Mesenchymal stem cell (in vitro differentiated cells and primary cell): Measurements from ENCODE around the gene RAD1.

Experiments
- DNase-seq: peaks from one replicate; pipeline ENCODE4 v3.0.0-alpha.2; 2013
- H2AFZ ChIP-seq: one replicate; pipeline ENCODE4 v1.6.1; 2013; ENCODE audit warnings: low read depth, mild to moderate bottlenecking, control low read depth, inconsistent platforms, low read length, moderate library complexity
- H2AK5ac ChIP-seq: 2 replicates; pipeline ENCODE4 v1.6.1; 2013; ENCODE audit warnings: low read length, moderate library complexity, mild to moderate bottlenecking, inconsistent platforms; ENCODE audit not compliant: severe bottlenecking
- H2BK120ac ChIP-seq: one replicate; pipeline ENCODE4 v1.6.1; 2013; ENCODE audit warnings: low read depth, mild to moderate bottlenecking, inconsistent platforms, low read length, moderate library complexity
- H2BK12ac ChIP-seq, 2 experiments: one replicate each; pipeline ENCODE4 v1.6.1; 2013; ENCODE audit warnings: inconsistent platforms in 2 of 2, low read length in 2 of 2, mild to moderate bottlenecking in 2 of 2, moderate library complexity in 2 of 2, control low read depth in 1 of 2
- H2BK15ac ChIP-seq: one replicate; pipeline ENCODE4 v1.6.1; 2013; ENCODE audit warnings: mild to moderate bottlenecking, low read depth, inconsistent platforms; ENCODE audit not compliant: poor library complexity, severe bottlenecking
- H2BK5ac ChIP-seq: 2 replicates; pipeline ENCODE4 v1.6.1; 2013; ENCODE audit warnings: low read depth, mild to moderate bottlenecking, low read length, control low read depth, inconsistent platforms; ENCODE audit not compliant: poor library complexity, severe bottlenecking
- H3K14ac ChIP-seq, 2 experiments: one replicate each; pipeline ENCODE4 v1.6.1; 2013; ENCODE audit warnings: inconsistent platforms in 2 of 2, low read length in 2 of 2, control low read depth in 1 of 2, mild to moderate bottlenecking in 1 of 2, moderate library complexity in 1 of 2
- H3K18ac ChIP-seq, 2 experiments: one replicate each; pipeline ENCODE4 v1.6.1; 2013; ENCODE audit warnings: inconsistent platforms in 2 of 2, low read length in 2 of 2, control low read depth in 1 of 2, low read depth in 1 of 2, mild to moderate bottlenecking in 1 of 2
- H3K23ac ChIP-seq, 2 experiments: one replicate each; pipeline ENCODE4 v1.6.1; 2013; ENCODE audit warnings: inconsistent platforms in 2 of 2, low read length in 2 of 2, mild to moderate bottlenecking in 2 of 2, moderate library complexity in 2 of 2, control low read depth in 1 of 2
- H3K27ac ChIP-seq: 2 replicates; pipeline ENCODE4 v1.5.1; 2013; ENCODE audit warnings: mild to moderate bottlenecking, moderate library complexity, low read length, control low read depth, inconsistent platforms; ENCODE audit not compliant: poor library complexity, severe bottlenecking
- H3K27me3 ChIP-seq, 2 experiments: 2 replicates each; pipeline versions ENCODE4 v1.6.1 to v1.7.0; 2013; ENCODE audit warnings: low read length in 2 of 2, mild to moderate bottlenecking in 2 of 2, moderate library complexity in 2 of 2, control low read depth in 1 of 2, inconsistent platforms in 1 of 2; ENCODE audit not compliant: control insufficient read depth in 1 of 2, insufficient read depth in 1 of 2
- H3K36me3 ChIP-seq, 2 experiments: 2 replicates each; pipeline versions ENCODE4 v1.6.1 to v1.7.0; 2013; ENCODE audit warnings: low read length in 2 of 2, control low read depth in 1 of 2, inconsistent platforms in 1 of 2, low read depth in 1 of 2, mild to moderate bottlenecking in 1 of 2; ENCODE audit not compliant: insufficient read depth in 2 of 2, control insufficient read depth in 1 of 2
- H3K4ac ChIP-seq, 2 experiments: one replicate each; pipeline ENCODE4 v1.6.1; 2013; ENCODE audit warnings: inconsistent platforms in 2 of 2, low read length in 2 of 2, mild to moderate bottlenecking in 2 of 2, moderate library complexity in 2 of 2, control low read depth in 1 of 2, low read depth in 1 of 2
- H3K4me1 ChIP-seq: 2 replicates; pipeline ENCODE4 v1.6.1; 2013; ENCODE audit warnings: low read depth, low read length, control low read depth; ENCODE audit not compliant: control insufficient read depth, insufficient read depth
- H3K4me2 ChIP-seq: 2 replicates; pipeline ENCODE4 v1.6.1; 2013; ENCODE audit warnings: low read length, mild to moderate bottlenecking, inconsistent platforms; ENCODE audit not compliant: poor library complexity, severe bottlenecking
- H3K4me3 ChIP-seq, 2 experiments: 2 replicates each; pipeline versions ENCODE4 v1.5.1 to v1.7.0; 2013; ENCODE audit warnings: low read length in 2 of 2, mild to moderate bottlenecking in 2 of 2, control low read depth in 1 of 2, low read depth in 1 of 2; ENCODE audit not compliant: insufficient read depth in 1 of 2
- H3K79me1 ChIP-seq: replicated peaks from 2 replicates; pipeline ENCODE4 v1.6.1; 2013; ENCODE audit warnings: mild to moderate bottlenecking, control low read depth, low read length, inconsistent platforms; ENCODE audit not compliant: poor library complexity, severe bottlenecking
- H3K9ac ChIP-seq: 2 replicates; pipeline ENCODE4 v1.7.0; 2013; ENCODE audit warnings: mild to moderate bottlenecking, low read length, moderate library complexity
- H3K9me3 ChIP-seq: 2 replicates; pipeline ENCODE4 v1.7.0; 2013; ENCODE audit warnings: mild to moderate bottlenecking, low read length; ENCODE audit not compliant: control insufficient read depth
- H4K8ac ChIP-seq: one replicate; pipeline ENCODE4 v1.6.1; 2013; ENCODE audit warnings: inconsistent platforms, mild to moderate bottlenecking, low read length, moderate library complexity
- H4K91ac ChIP-seq: one replicate; pipeline ENCODE4 v1.6.1; 2013; ENCODE audit warnings: mild to moderate bottlenecking, low read length, inconsistent platforms
- WGBS: methylation state at CpG from one replicate; pipeline ENCODE4 v1.1.7; 2013; ENCODE audit warnings: mixed read lengths; 5-methylcytosine and 5-hydroxymethylcytosine counted together

The RAD1 gene

DNA sequence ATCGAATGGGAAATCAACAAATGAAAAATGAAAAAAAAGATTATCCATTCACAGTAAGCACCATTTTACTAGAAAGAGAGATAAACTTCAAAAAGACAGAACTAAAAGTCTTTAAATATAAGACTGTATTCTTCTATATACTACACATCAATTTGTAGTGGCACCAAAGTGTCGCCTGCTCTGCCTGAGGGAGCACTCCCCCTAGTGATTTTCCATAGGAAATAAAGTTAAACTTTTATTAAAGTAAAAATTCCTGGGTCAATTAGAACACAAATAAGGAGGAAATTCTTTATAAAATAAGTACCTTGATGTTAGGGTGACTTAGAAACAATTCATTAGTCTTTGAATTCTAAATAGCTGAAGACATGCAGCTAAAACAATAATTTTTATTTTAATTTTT lies 9.7 kb downstream of the RAD1 start:
- no peak overlapping the region for H3K9ac ChIP-seq
- no peak overlapping the region for H3K23ac ChIP-seq
- no peak overlapping the region for H3K14ac ChIP-seq
- H4K8ac ChIP-seq = no peak overlapping the region
- no peak overlapping the region for H3K4me3 ChIP-seq
- no peak overlapping the region for H2AK5ac ChIP-seq
- no peak overlapping the region for H2BK5ac ChIP-seq
- no peaks in the 10 kb centered on the region for H3K27me3 ChIP-seq
- no peak overlapping the region for H3K4ac ChIP-seq
- peaks cover 9% of the 10 kb centered on the region for H3K79me1 ChIP-seq
- no peak overlapping the region for H2AFZ ChIP-seq
- H3K9me3 ChIP-seq = no peaks in the 10 kb centered on the region
- no peak overlapping the region for H2BK120ac ChIP-seq
- H3K36me3 ChIP-seq = peaks cover 0 to 60% of the 10 kb centered on the region in 2 experiments
- H2BK12ac ChIP-seq = no peak overlapping the region
- no peak overlapping the region for H3K27ac ChIP-seq
- DNase-seq = no peak
- H2BK15ac ChIP-seq = no peak overlapping the region
- WGBS = no CpG with 5 or more reads among the region's 2 CpGs
- H3K4me2 ChIP-seq = no peak overlapping the region
- no peaks in the 10 kb centered on the region for H3K4me1 ChIP-seq
- no peak overlapping the region for H3K18ac ChIP-seq
- H4K91ac ChIP-seq = no peak overlapping the region

- H3K4me2 ChIP-seq = no peak overlapping the region
- peaks cover 9% of the 10 kb centered on the region for H3K79me1 ChIP-seq
- no peak overlapping the region for H3K23ac ChIP-seq
- H2BK15ac ChIP-seq = no peak overlapping the region
- H4K8ac ChIP-seq = no peak overlapping the region
- H2AFZ ChIP-seq = no peak overlapping the region
- WGBS = no CpG with 5 or more reads among the region's 1 CpG
- H2AK5ac ChIP-seq = no peak overlapping the region
- peaks cover 0 to 44% of the 10 kb centered on the region in 2 experiments for H3K36me3 ChIP-seq
- no peak overlapping the region for H3K14ac ChIP-seq
- no peak overlapping the region for H3K27ac ChIP-seq
- no peak overlapping the region for H3K4ac ChIP-seq
- H3K9ac ChIP-seq = no peak overlapping the region
- H3K27me3 ChIP-seq = no peaks in the 10 kb centered on the region
- no peak overlapping the region for H3K18ac ChIP-seq
- H3K4me1 ChIP-seq = no peaks in the 10 kb centered on the region
- H2BK120ac ChIP-seq = no peak overlapping the region
- H3K4me3 ChIP-seq = no peak overlapping the region
- H2BK5ac ChIP-seq = no peak overlapping the region
- DNase-seq = no peak
- H4K91ac ChIP-seq = no peak overlapping the region
- no peak overlapping the region for H2BK12ac ChIP-seq
- no peaks in the 10 kb centered on the region for H3K9me3 ChIP-seq
Measured at GRCh38 chr5:34903260-34903659, 12.0 kb downstream of the RAD1 start.

- H3K9me3 ChIP-seq = no peaks in the 10 kb centered on the region
- H2BK12ac ChIP-seq = no peak overlapping the region
- no peaks in the 10 kb centered on the region for H3K4me1 ChIP-seq
- H4K91ac ChIP-seq = no peak overlapping the region
- no peak overlapping the region for H2AFZ ChIP-seq
- H3K79me1 ChIP-seq = peaks cover 5% of the 10 kb centered on the region
- peaks cover 0 to 28% of the 10 kb centered on the region in 2 experiments for H3K36me3 ChIP-seq
- no peak overlapping the region for H3K4me2 ChIP-seq
- H3K4me3 ChIP-seq = no peak overlapping the region
- H3K27me3 ChIP-seq = no peaks in the 10 kb centered on the region
- H3K23ac ChIP-seq = no peak overlapping the region
- H3K27ac ChIP-seq = no peak overlapping the region
- no peak overlapping the region for H3K9ac ChIP-seq
- no peak overlapping the region for H2BK120ac ChIP-seq
- no peak overlapping the region for H3K18ac ChIP-seq
- DNase-seq = no peak
- H2BK15ac ChIP-seq = no peak overlapping the region
- H3K4ac ChIP-seq = no peak overlapping the region
- 94% methylated on average over 6 of the region's 6 CpGs for WGBS
- no peak overlapping the region for H4K8ac ChIP-seq
- no peak overlapping the region for H3K14ac ChIP-seq
- H2AK5ac ChIP-seq = no peak overlapping the region
- no peak overlapping the region for H2BK5ac ChIP-seq
Measured at GRCh38 chr5:34900652-34901051, 14.7 kb downstream of the RAD1 start.

GRCh38 chr5:34899066-34899465 lies 16.2 kb downstream of the RAD1 start:
- Histone ChIP-seq H3K18ac (no peak overlapping the region), H3K4ac (no peak overlapping the region), H3K4me2 (no peak overlapping the region), H2BK12ac (no peak overlapping the region), H4K91ac (no peak overlapping the region), H4K8ac (no peak overlapping the region), H3K79me1 (peaks cover 1% of the 10 kb centered on the region), H3K14ac (no peak overlapping the region), H2AK5ac (no peak overlapping the region), H3K9me3 (no peaks in the 10 kb centered on the region), H3K23ac (no peak overlapping the region), H3K4me3 (no peak overlapping the region), H3K36me3 (peaks cover 0 to 17% of the 10 kb centered on the region in 2 experiments), H2BK120ac (no peak overlapping the region), H2AFZ (no peak overlapping the region), H3K4me1 (no peaks in the 10 kb centered on the region), H3K27ac (no peak overlapping the region), H2BK15ac (no peak overlapping the region), H3K27me3 (no peaks in the 10 kb centered on the region), H2BK5ac (no peak overlapping the region), H3K9ac (no peak overlapping the region)
- 91% methylated on average over 2 of the region's 2 CpGs for WGBS
- DNase-seq = no peak
